ENCODE measurements around the gene NR0B2.

- TF ChIP-seq ZNF70 (CRISPR knock-in tag; IDR thresholded peaks at IDR 0.05) (no peak), PATZ1 (CRISPR knock-in tag; IDR thresholded peaks at IDR 0.05; ENCODE audit: borderline replicate concordance) (no peak), ZC3H10 (CRISPR knock-in tag; IDR thresholded peaks at IDR 0.05) (no peak), RARB (CRISPR knock-in tag; IDR thresholded peaks at IDR 0.05) (no peak), ARNTL (CRISPR knock-in tag; IDR thresholded peaks at IDR 0.05; ENCODE audit: borderline replicate concordance, low read depth) (no peak), POU6F1 (CRISPR knock-in tag; IDR thresholded peaks at IDR 0.05; ENCODE audit: borderline replicate concordance, low read depth) (no peak), ZFP3 (CRISPR knock-in tag; IDR thresholded peaks at IDR 0.05) (no peak), OSR1 (CRISPR knock-in tag; IDR thresholded peaks at IDR 0.05) (no peak), CSDC2 (CRISPR knock-in tag; IDR thresholded peaks at IDR 0.05) (no peak), ZFP30 (CRISPR knock-in tag; IDR thresholded peaks at IDR 0.05) (no peak), TOX (CRISPR knock-in tag; IDR thresholded peaks at IDR 0.05; ENCODE audit: borderline replicate concordance) (no peak)
- TF ChIP-seq, protein P1, sequence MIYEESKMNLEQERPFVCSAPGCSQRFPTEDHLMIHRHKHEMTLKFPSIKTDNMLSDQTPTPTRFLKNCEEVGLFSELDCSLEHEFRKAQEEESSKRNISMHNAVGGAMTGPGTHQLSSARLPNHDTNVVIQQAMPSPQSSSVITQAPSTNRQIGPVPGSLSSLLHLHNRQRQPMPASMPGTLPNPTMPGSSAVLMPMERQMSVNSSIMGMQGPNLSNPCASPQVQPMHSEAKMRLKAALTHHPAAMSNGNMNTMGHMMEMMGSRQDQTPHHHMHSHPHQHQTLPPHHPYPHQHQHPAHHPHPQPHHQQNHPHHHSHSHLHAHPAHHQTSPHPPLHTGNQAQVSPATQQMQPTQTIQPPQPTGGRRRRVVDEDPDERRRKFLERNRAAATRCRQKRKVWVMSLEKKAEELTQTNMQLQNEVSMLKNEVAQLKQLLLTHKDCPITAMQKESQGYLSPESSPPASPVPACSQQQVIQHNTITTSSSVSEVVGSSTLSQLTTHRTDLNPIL (CRISPR knock-in tag; IDR thresholded peaks at IDR 0.05; ENCODE audit: low read depth), result no peak
These were observed 1.7 kb downstream of the NR0B2 start for GRCh38 chr1:26912147-26912490.

All from SK-N-SH treated with all-trans-retinoic acid at 6 μM for 48 hours (cell line).